Effector CD4-positive, alpha-beta T cell (primary cell): ENCODE results near the gene OLFM1.

Experiments used
- DNase-seq: peaks from one replicate; pipeline ENCODE4 v3.0.0-alpha.2; 2020

The OLFM1 gene

GRCh38 chr9:135090547-135090946 lies 3.1 kb downstream of the OLFM1 start:
- no peak for DNase-seq

- DNase-seq: no peak
Measured at GRCh38 chr9:135091545-135091944, 4.1 kb downstream of the OLFM1 start.

- no peak for DNase-seq
Measured at GRCh38 chr9:135093111-135093510, 5.6 kb downstream of the OLFM1 start.

- DNase-seq: no peak
Measured at GRCh38 chr9:135093911-135094584, 6.6 kb downstream of the OLFM1 start.

GRCh38 chr9:135095470-135096407 lies 8.3 kb downstream of the OLFM1 start:
- no peak for DNase-seq

GRCh38 chr9:135096408-135096895 lies 9.0 kb downstream of the OLFM1 start:
- no peak for DNase-seq

- DNase-seq: no peak
Measured at GRCh38 chr9:135098400-135099105, 11.1 kb downstream of the OLFM1 start.

- no peak for DNase-seq
Measured at GRCh38 chr9:135099574-135099973, 12.1 kb downstream of the OLFM1 start.

- no peak for DNase-seq
Measured at GRCh38 chr9:135100241-135100681, 12.8 kb downstream of the OLFM1 start.

- no peak for DNase-seq
Measured at GRCh38 chr9:135100725-135101410, 13.4 kb downstream of the OLFM1 start.

GRCh38 chr9:135101486-135101885 lies 14.0 kb downstream of the OLFM1 start:
- no peak for DNase-seq

GRCh38 chr9:135101926-135102325 lies 14.5 kb downstream of the OLFM1 start:
- no peak for DNase-seq

- DNase-seq: no peak
Measured at GRCh38 chr9:135102331-135102730, 14.9 kb downstream of the OLFM1 start.

- DNase-seq: no peak
Measured at GRCh38 chr9:135103001-135103446, 15.6 kb downstream of the OLFM1 start.

- no peak for DNase-seq
Measured at GRCh38 chr9:135103931-135104639, 16.6 kb downstream of the OLFM1 start.

- DNase-seq: no peak
Measured at GRCh38 chr9:135104761-135105160, 17.3 kb downstream of the OLFM1 start.

GRCh38 chr9:135105211-135105745 lies 17.8 kb downstream of the OLFM1 start:
- no peak for DNase-seq

- no peak for DNase-seq
Measured at GRCh38 chr9:135105938-135106491, 18.5 kb downstream of the OLFM1 start.

GRCh38 chr9:135106551-135107270 lies 19.2 kb downstream of the OLFM1 start:
- no peak for DNase-seq

- DNase-seq: no peak
Measured at GRCh38 chr9:135107581-135108235, 20.2 kb downstream of the OLFM1 start.
